Peyer's patch (tissue), 4 donors: ENCODE data around the gene GUCA1A. TPM values are rescaled to one million over a fixed set of nuclear protein-coding genes. Genes with fewer than 3 reads are reported as not detected.
A peak's percentile ranks its signal among the peaks of the same experiment; 100 is the strongest.

Experiments
- DNase-seq, 3 donors: peaks; one replicate each; pipeline ENCODE4 v3.0.0-alpha.2; 2017 to 2019
- H3K27ac ChIP-seq, 4 donors: fragments of 200-600 bp; sonication (generic); one replicate each; pipeline ENCODE4 v1.5.1; 2016 to 2019
- H3K27me3 ChIP-seq, 2 donors: fragments of 200-600 bp; sonication (generic); one replicate each; pipeline ENCODE4 v1.5.1; 2019
- H3K36me3 ChIP-seq, 3 donors: fragments of 200-600 bp; sonication (generic); one replicate each; pipeline ENCODE4 v1.5.1; 2016 to 2019
- H3K4me1 ChIP-seq, 4 donors: fragments of 200-600 bp; sonication (generic); one replicate each; pipeline ENCODE4 v1.5.1; 2016 to 2019
- H3K4me3 ChIP-seq, 4 donors: fragments of 200-600 bp; sonication (generic); 1 replicate in 3 of 4; 2 replicates in 1 of 4; pipeline ENCODE4 v1.5.1; 2016 to 2019; ENCODE audit warnings: mild to moderate bottlenecking in 1 of 4
- H3K9me3 ChIP-seq, 4 donors: fragments of 200-600 bp; sonication (generic); one replicate each; pipeline ENCODE4 v1.5.1; 2016 to 2019; ENCODE audit warnings: mild to moderate bottlenecking in 1 of 4
- CTCF ChIP-seq, 6 experiments: fragments of 450-650 bp in 4 of 6; fragments of 200-600 bp in 2 of 6; sonication (generic) in 1 of 6; IDR thresholded peaks; one replicate each; pipeline ENCODE4 v1.5.1; 2017 to 2019; ENCODE audit warnings: antibody characterized with exemption in 6 of 6, mild to moderate bottlenecking in 3 of 6, moderate library complexity in 1 of 6
- POLR2A ChIP-seq, 2 donors: fragments of 450-650 bp; IDR thresholded peaks; one replicate each; pipeline ENCODE4 v1.5.1; 2017; ENCODE audit warnings: antibody characterized with exemption in 2 of 2, mild to moderate bottlenecking in 2 of 2, moderate library complexity in 2 of 2
- total RNA-seq, 4 donors: library from RNA; depleted of rRNA; stranded (reverse); fragments of >200 nt; gene quantifications; one replicate each; pipeline ENCODE4 v1.1.0, GENCODE V29; 2016

GUCA1A gene
- total RNA-seq: not detected

- peaks cover 0 to 3% (median 0%) of the 10 kb centered on the region in 4 donors for H3K9me3 ChIP-seq
- TF ChIP-seq POLR2A (IDR thresholded peaks at IDR 0.05) (no peak), CTCF (IDR thresholded peaks at IDR 0.05) (no peak)
- H3K4me1 ChIP-seq: peaks cover 0 to under 1% (median 0%) of the 10 kb centered on the region in 4 donors
- no peak for DNase-seq
- no peaks in the 10 kb centered on the region for H3K27me3 ChIP-seq
- no peaks in the 10 kb centered on the region for H3K36me3 ChIP-seq
- no peak within 1 kb of the TSS for H3K27ac ChIP-seq
- no peak within 1 kb of the TSS for H3K4me3 ChIP-seq
These were observed at the start of gene GUCA1A for GRCh38 chr6:42173101-42173500. GUCA1A (plus strand) TSS chr6:42173364; CDS start chr6:42173614, 250 bp downstream.

GRCh38 chr6:42123379-42124103 lies 49.6 kb upstream of the GUCA1A start:
- no peaks in the 10 kb centered on the region for H3K9me3 ChIP-seq
- peaks cover 0 to 17% (median 0%) of the 10 kb centered on the region in 3 donors for H3K36me3 ChIP-seq
- H3K4me1 ChIP-seq: peaks cover 0 to 25% (median 0%) of the 10 kb centered on the region in 4 donors
- no peaks in the 10 kb centered on the region for H3K27me3 ChIP-seq
- TF ChIP-seq POLR2A (IDR thresholded peaks at IDR 0.05) (no peak), CTCF (IDR thresholded peaks at IDR 0.05) (no peak)
- no peak overlapping the region for H3K4me3 ChIP-seq
- peak in 1 of 3 donors; percentile 50 for DNase-seq
- peak overlapping the region in 3 of 4 donors; percentile 52 to 87 (median 77) for H3K27ac ChIP-seq

- DNase-seq: peak in 1 of 3 donors; percentile 56
- Histone ChIP-seq H3K4me1 (peaks cover 0 to 22% (median 0%) of the 10 kb centered on the region in 4 donors), H3K36me3 (peaks cover 0 to 17% (median 0%) of the 10 kb centered on the region in 3 donors), H3K27ac (peak overlapping the region in 3 of 4 donors; percentile 52 to 77 (median 71)), H3K27me3 (no peaks in the 10 kb centered on the region), H3K9me3 (no peaks in the 10 kb centered on the region), H3K4me3 (no peak overlapping the region)
- TF ChIP-seq CTCF (IDR thresholded peaks at IDR 0.05) (no peak), POLR2A (IDR thresholded peaks at IDR 0.05) (no peak)
These were observed 48.8 kb upstream of the GUCA1A start for GRCh38 chr6:42124223-42124836.

- Histone ChIP-seq H3K27me3 (no peaks in the 10 kb centered on the region), H3K27ac (peak overlapping the region in 1 of 4 donors; percentile 27), H3K9me3 (no peaks in the 10 kb centered on the region), H3K36me3 (peaks cover 0 to 22% (median 0%) of the 10 kb centered on the region in 3 donors), H3K4me1 (peaks cover 0 to 20% (median 0%) of the 10 kb centered on the region in 4 donors), H3K4me3 (no peak overlapping the region)
- peak in 1 of 3 donors; percentile 42 for DNase-seq
- TF ChIP-seq CTCF (IDR thresholded peaks at IDR 0.05) (no peak), POLR2A (IDR thresholded peaks at IDR 0.05) (no peak)
These were observed 47.9 kb upstream of the GUCA1A start for GRCh38 chr6:42125231-42125630.

- Histone ChIP-seq H3K27me3 (no peaks in the 10 kb centered on the region), H3K4me1 (peaks cover 0 to 20% (median 0%) of the 10 kb centered on the region in 4 donors), H3K4me3 (no peak overlapping the region), H3K27ac (peak overlapping the region in 1 of 4 donors; percentile 27), H3K36me3 (peaks cover 0 to 22% (median 0%) of the 10 kb centered on the region in 3 donors), H3K9me3 (no peaks in the 10 kb centered on the region)
- DNase-seq: no peak
- no peak for TF ChIP-seq CTCF (IDR thresholded peaks at IDR 0.05)
- TF ChIP-seq POLR2A (IDR thresholded peaks at IDR 0.05): no peak
These were observed 47.5 kb upstream of the GUCA1A start for GRCh38 chr6:42125663-42126062.
